Colonic mucosa (tissue), 4 donors: Measurements from ENCODE around the gene HRH2. TPM values are rescaled to one million over a fixed set of nuclear protein-coding genes. Genes with fewer than 3 reads are reported as not detected.
A peak's percentile ranks its signal among the peaks of the same experiment; 100 is the strongest.

Source experiments
- DNase-seq: peaks from one replicate; pipeline ENCODE4 v3.0.0-alpha.2; 2020
- H3K27ac ChIP-seq: fragments of 200-600 bp; one replicate; pipeline ENCODE4 v1.8.0; 2021
- H3K27me3 ChIP-seq: fragments of 200-600 bp; one replicate; pipeline ENCODE4 v1.8.0; 2021
- H3K36me3 ChIP-seq: fragments of 200-600 bp; one replicate; pipeline ENCODE4 v1.8.0; 2021
- H3K4me1 ChIP-seq: fragments of 200-600 bp; one replicate; pipeline ENCODE4 v1.8.0; 2021; ENCODE audit warnings: mild to moderate bottlenecking
- H3K4me3 ChIP-seq: fragments of 200-600 bp; one replicate; pipeline ENCODE4 v1.8.0; 2021
- H3K9ac ChIP-seq, 2 donors: one replicate each; pipeline ENCODE4 v1.7.0; 2013; ENCODE audit warnings: control low read depth in 2 of 2, low read depth in 2 of 2, low read length in 2 of 2
- H3K9me3 ChIP-seq: fragments of 200-600 bp; one replicate; pipeline ENCODE4 v1.8.0; 2021
- CTCF ChIP-seq: fragments of 200-600 bp; IDR thresholded peaks from one replicate; pipeline ENCODE4 v1.8.0; 2022; ENCODE audit warnings: antibody characterized with exemption, mild to moderate bottlenecking
- intact Hi-C: fragments of 100-400 bp; cut with DNase I; formaldehyde crosslinking; loops from one replicate; pipeline ENCODE4 v1.14.1; 2022
- total RNA-seq, 2 donors: library from RNA; stranded (reverse); fragmentation: NEBNext Ultra II Directional in 1 of 2; extraction: Animal tissue kit (Norgen Biotek cat#: 25700) in 1 of 2; gene quantifications; one replicate each; pipeline ENCODE4 v1.2.1, GENCODE V29; 2021
- donor health status: healthy.
- donor health status: DM: no; HTN: no; CAD: no.
- donor health status: DM: no; HTN: no; CAD: no.

The HRH2 gene, protein sequence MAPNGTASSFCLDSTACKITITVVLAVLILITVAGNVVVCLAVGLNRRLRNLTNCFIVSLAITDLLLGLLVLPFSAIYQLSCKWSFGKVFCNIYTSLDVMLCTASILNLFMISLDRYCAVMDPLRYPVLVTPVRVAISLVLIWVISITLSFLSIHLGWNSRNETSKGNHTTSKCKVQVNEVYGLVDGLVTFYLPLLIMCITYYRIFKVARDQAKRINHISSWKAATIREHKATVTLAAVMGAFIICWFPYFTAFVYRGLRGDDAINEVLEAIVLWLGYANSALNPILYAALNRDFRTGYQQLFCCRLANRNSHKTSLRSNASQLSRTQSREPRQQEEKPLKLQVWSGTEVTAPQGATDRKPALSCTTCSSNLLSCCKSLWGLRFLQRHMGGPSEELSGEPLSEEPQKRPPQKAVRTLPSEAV
- total RNA-seq = under 1 TPM; 0.30 to 0.82 TPM

- H3K4me1 ChIP-seq = no peaks in the 10 kb centered on the region
- no peaks in the 10 kb centered on the region for H3K9me3 ChIP-seq
- intact Hi-C loops = no loop called here
- peak within 1 kb of the TSS in 1 of 2 donors; percentile 50 for H3K9ac ChIP-seq
- no peak within 1 kb of the TSS for H3K27ac ChIP-seq
- H3K27me3 ChIP-seq = peaks cover 14% of the 10 kb centered on the region
- peak within 1 kb of the TSS; percentile 28 for H3K4me3 ChIP-seq
- DNase-seq = no peak
- no peaks in the 10 kb centered on the region for H3K36me3 ChIP-seq
- TF ChIP-seq CTCF = no peak
Measured at GRCh38 chr5:175657593-175658271, at the start of gene HRH2. Gene HRH2, plus strand, starts transcription at chr5:175658071. Its CDS starts 25,163 bp downstream, at chr5:175683234.

- no peak overlapping the region for H3K4me3 ChIP-seq
- TF ChIP-seq CTCF = no peak
- no peaks in the 10 kb centered on the region for H3K27me3 ChIP-seq
- H3K27ac ChIP-seq = no peak overlapping the region
- no peaks in the 10 kb centered on the region for H3K4me1 ChIP-seq
- intact Hi-C loops = no loop called here
- H3K36me3 ChIP-seq = no peaks in the 10 kb centered on the region
- H3K9ac ChIP-seq = no peak overlapping the region
- DNase-seq = no peak
- H3K9me3 ChIP-seq = no peaks in the 10 kb centered on the region
Measured at GRCh38 chr5:175609526-175609925, 48.3 kb upstream of the HRH2 start.

- H3K4me3 ChIP-seq = no peak overlapping the region
- no peaks in the 10 kb centered on the region for H3K9me3 ChIP-seq
- DNase-seq = no peak
- no peak overlapping the region for H3K27ac ChIP-seq
- H3K9ac ChIP-seq = no peak overlapping the region
- H3K4me1 ChIP-seq = no peaks in the 10 kb centered on the region
- H3K27me3 ChIP-seq = no peaks in the 10 kb centered on the region
- H3K36me3 ChIP-seq = no peaks in the 10 kb centered on the region
- intact Hi-C loops = no loop called here
- no peak for TF ChIP-seq CTCF
Measured at GRCh38 chr5:175610381-175610780, 47.5 kb upstream of the HRH2 start.

GRCh38 chr5:175610898-175611297 lies 47.0 kb upstream of the HRH2 start:
- H3K9ac ChIP-seq = no peak overlapping the region
- no peak overlapping the region for H3K4me3 ChIP-seq
- no peak for TF ChIP-seq CTCF
- H3K27me3 ChIP-seq = no peaks in the 10 kb centered on the region
- H3K36me3 ChIP-seq = no peaks in the 10 kb centered on the region
- no peaks in the 10 kb centered on the region for H3K4me1 ChIP-seq
- intact Hi-C loops = no loop called here
- DNase-seq = no peak
- H3K9me3 ChIP-seq = no peaks in the 10 kb centered on the region
- no peak overlapping the region for H3K27ac ChIP-seq

DNA sequence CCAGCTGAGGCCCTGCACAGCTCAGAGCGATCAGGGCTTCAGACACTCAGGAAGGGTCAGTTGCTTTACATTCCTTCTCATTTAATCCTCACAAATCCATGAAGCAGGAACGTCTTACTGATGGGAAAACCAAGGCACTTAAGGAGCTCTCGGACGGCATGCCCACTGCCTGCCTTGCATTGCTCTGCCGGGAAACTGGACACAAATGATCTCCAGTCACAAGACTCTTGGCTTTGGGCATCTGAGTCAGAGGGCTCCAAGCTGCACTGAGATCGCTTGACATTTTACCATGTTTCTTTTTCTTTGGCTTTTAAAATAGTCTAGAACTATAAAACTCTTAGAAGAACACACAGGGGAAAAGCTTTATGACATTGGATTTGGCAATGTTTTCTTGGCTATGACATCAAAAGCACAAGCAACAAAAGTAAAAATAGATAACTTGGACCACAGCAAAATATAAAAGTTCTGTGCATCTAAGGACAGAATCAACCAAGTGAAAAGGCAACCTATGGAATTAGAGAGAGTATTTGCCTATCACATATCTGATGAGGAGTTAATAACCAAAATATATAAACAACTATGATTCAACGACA lies 43.6 kb upstream of the HRH2 start:
- intact Hi-C loops = no loop called here
- no peak for DNase-seq
- Histone ChIP-seq H3K4me3 (no peak overlapping the region), H3K27ac (no peak overlapping the region), H3K27me3 (no peaks in the 10 kb centered on the region), H3K9ac (no peak overlapping the region), H3K9me3 (no peaks in the 10 kb centered on the region), H3K4me1 (no peaks in the 10 kb centered on the region), H3K36me3 (no peaks in the 10 kb centered on the region)
- TF ChIP-seq CTCF = no peak
